Heart right ventricle (tissue), 16 donors: ENCODE measurements around the gene COX4I1. TPM values are rescaled to one million over a fixed set of nuclear protein-coding genes. Genes with fewer than 3 reads are reported as not detected.

Source experiments
- ATAC-seq, 8 donors: fragments of 200-7000 bp; cut with Tn5 transposase; one replicate each; pipeline ENCODE4 v1.9.1; 2020; ENCODE audit warnings: mild to moderate bottlenecking in 8 of 8, moderate library complexity in 8 of 8, moderate number of reproducible peaks in 1 of 8
- DNase-seq, 2 donors: peaks; one replicate each; pipeline ENCODE4 v3.0.0-alpha.2; 2020
- H3K27ac ChIP-seq, 10 donors: fragments of 200-600 bp; sonication (generic) in 2 of 10; one replicate each; pipeline versions ENCODE4 v1.5.0 to v1.8.0; 2020 to 2022; ENCODE audit warnings: mild to moderate bottlenecking in 3 of 10
- H3K27me3 ChIP-seq, 7 donors: fragments of 200-600 bp; one replicate each; pipeline ENCODE4 v1.8.0; 2021 to 2022; ENCODE audit warnings: mild to moderate bottlenecking in 2 of 7
- H3K36me3 ChIP-seq, 9 donors: fragments of 200-600 bp; sonication (generic) in 1 of 9; one replicate each; pipeline versions ENCODE4 v1.5.0 to v1.8.0; 2020 to 2022; ENCODE audit warnings: mild to moderate bottlenecking in 2 of 9
- H3K4me1 ChIP-seq, 9 donors: fragments of 200-600 bp; sonication (generic) in 1 of 9; one replicate each; pipeline versions ENCODE4 v1.5.0 to v1.8.0; 2020 to 2022; ENCODE audit warnings: mild to moderate bottlenecking in 4 of 9
- H3K4me3 ChIP-seq, 10 donors: fragments of 200-600 bp; sonication (generic) in 2 of 10; one replicate each; pipeline versions ENCODE4 v1.5.0 to v1.8.0; 2020 to 2022; ENCODE audit warnings: mild to moderate bottlenecking in 7 of 10, moderate library complexity in 2 of 10
- H3K9me3 ChIP-seq, 11 donors: fragments of 200-600 bp in 10 of 11; sonication (generic) in 2 of 11; one replicate each; pipeline versions ENCODE4 v1.5.0 to v1.8.0; 2013 to 2022; ENCODE audit warnings: mild to moderate bottlenecking in 2 of 11, control low read depth in 1 of 11, moderate library complexity in 1 of 11
- WGBS, 2 donors: extraction: QIAGEN DNeasy Blood & Tissue Kit; methylation state at CpG; one replicate each; pipeline ENCODE4 v1.1.7; 2013; ENCODE audit warnings: inconsistent platforms in 1 of 2; 5-methylcytosine and 5-hydroxymethylcytosine counted together
- intact Hi-C, 10 donors: fragments of 100-400 bp; cut with DNase I; formaldehyde crosslinking; loops; one replicate each; pipeline versions ENCODE4 v1.11.1 to v1.14.2; 2022
- polyA plus RNA-seq, 2 donors: library from polyadenylated mRNA; stranded (reverse); fragments of 200-250 nt; gene quantifications; one replicate each; pipeline ENCODE4 v1.2.3, GENCODE V29; 2013
- total RNA-seq, 10 donors: library from RNA; stranded (reverse); fragmentation: NEBNext Ultra II Directional in 3 of 10; extraction: Animal tissue kit (Norgen Biotek cat#: 25700) in 3 of 10; gene quantifications; one replicate each; pipeline versions ENCODE4 v1.2.1 to v1.2.4, GENCODE V29; 2021 to 2023
- TF ChIP-seq, protein P1 (sequence below), 9 donors: fragments of 200-600 bp; sonication (generic) in 2 of 9; IDR thresholded peaks; one replicate each; pipeline versions ENCODE4 v1.5.0 to v1.8.0; 2021 to 2022; ENCODE audit warnings: antibody characterized with exemption in 9 of 9, mild to moderate bottlenecking in 5 of 9, moderate library complexity in 1 of 9
- donor health status: Arrhythmogenic right ventricular cardiomyopathy.
- donor health status: ischemic (EF 13 %, LVEDD 7.1; RV severe dilation, severe dysfunction).
- donor health status: healthy with polysubstance abuse.
- donor health status: DM: no; HTN: yes; CAD: no.
- donor health status: DM: no; HTN: no; CAD: no.
- donor health status: ischemic (EF 25% LVEDD 6.9; RV normal size, moderate dysfunction).
- donor health status: ischemic (EF 25% LVEDD 5.7; RV mildly dilated, moderate dysfunction).
- donor health status: healthy.
- donor health status: DM: yes; HTN: yes; CAD: no.
- donor health status: Ischemic cardiomyopathy.
- donor health status: ischemic (EF 35%, LVEDD 5.7; RV mildly dilated, moderate dysfunction).
- donor health status: nonischemic (EF 11% LVEDD 7.7; RV severe dilation, severe dysfunction).
- donor health status: DM: yes; HTN: yes; CAD: no.
- donor health status: PGD.
- donor health status: ischemic (EF 29% LVEDD 5.4; RV normal size, mild dysfunction).
- donor health status: nonischemic (EF 23%, LVEDD 6.1; RV moderate dilation, normal function).

COX4I1 gene
- total and polyA plus RNA-seq, 12 donors: 1,221 to 4,942 (median 1,955) TPM

DNA sequence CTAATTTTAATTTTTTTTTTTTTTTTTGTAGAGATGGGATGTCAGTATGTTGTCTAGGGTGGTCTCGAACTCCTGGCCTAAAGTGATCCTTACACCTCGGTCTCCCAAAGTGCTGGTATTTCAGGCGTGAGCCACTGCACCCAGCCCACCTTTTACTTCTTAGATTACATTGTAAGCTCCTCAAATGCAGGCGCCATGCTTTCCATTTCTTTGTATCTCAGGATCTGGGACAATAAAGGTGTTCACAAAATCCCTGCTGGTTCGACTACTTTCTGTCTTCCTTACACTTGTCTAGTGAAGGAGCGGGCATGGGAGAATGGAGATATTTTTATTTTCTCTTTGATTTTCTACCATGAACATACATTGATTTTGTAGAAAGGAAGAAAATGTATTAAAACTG is 25.4 kb upstream of the COX4I1 start:
- TF ChIP-seq, protein P1, sequence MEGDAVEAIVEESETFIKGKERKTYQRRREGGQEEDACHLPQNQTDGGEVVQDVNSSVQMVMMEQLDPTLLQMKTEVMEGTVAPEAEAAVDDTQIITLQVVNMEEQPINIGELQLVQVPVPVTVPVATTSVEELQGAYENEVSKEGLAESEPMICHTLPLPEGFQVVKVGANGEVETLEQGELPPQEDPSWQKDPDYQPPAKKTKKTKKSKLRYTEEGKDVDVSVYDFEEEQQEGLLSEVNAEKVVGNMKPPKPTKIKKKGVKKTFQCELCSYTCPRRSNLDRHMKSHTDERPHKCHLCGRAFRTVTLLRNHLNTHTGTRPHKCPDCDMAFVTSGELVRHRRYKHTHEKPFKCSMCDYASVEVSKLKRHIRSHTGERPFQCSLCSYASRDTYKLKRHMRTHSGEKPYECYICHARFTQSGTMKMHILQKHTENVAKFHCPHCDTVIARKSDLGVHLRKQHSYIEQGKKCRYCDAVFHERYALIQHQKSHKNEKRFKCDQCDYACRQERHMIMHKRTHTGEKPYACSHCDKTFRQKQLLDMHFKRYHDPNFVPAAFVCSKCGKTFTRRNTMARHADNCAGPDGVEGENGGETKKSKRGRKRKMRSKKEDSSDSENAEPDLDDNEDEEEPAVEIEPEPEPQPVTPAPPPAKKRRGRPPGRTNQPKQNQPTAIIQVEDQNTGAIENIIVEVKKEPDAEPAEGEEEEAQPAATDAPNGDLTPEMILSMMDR (IDR thresholded peaks at IDR 0.05): no peak
- DNase-seq: no peak
- Histone ChIP-seq H3K9me3 (no peaks in the 10 kb centered on the region), H3K4me1 (peaks cover 0 to 9% (median 0%) of the 10 kb centered on the region in 9 donors), H3K4me3 (no peak overlapping the region), H3K27me3 (no peaks in the 10 kb centered on the region), H3K36me3 (peaks cover 0 to 52% (median 10%) of the 10 kb centered on the region in 9 donors), H3K27ac (no peak overlapping the region)
- ATAC-seq: no peak
- 81 to 82% methylated on average over 6 of the region's 6 CpGs for WGBS, 2 donors
- intact Hi-C loops: no loop called here

DNA sequence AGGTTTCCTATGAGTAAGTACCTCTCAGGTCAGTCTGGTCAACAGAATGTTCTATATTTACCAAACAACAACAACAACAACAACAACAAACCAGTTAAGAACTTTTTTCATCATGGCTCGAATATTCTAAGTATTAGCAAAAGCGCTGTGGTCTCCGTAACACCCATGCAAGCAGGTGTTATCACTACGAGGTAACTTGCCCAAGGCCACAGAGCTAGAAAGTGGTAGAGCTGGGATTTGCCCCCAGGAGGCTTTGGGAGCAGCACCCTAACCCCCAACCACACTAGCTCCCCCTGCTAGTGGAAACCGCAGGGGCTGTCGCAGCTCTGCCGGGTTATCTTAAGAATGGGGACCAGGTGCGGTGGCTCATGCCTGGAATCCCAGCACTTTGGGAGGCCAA is 24.7 kb upstream of the COX4I1 start:
- 95 to 96% methylated on average over 8 of the region's 8 CpGs for WGBS, 2 donors
- intact Hi-C loops: no loop called here
- Histone ChIP-seq H3K36me3 (peaks cover 0 to 59% (median 16%) of the 10 kb centered on the region in 9 donors), H3K27ac (no peak overlapping the region), H3K27me3 (no peaks in the 10 kb centered on the region), H3K9me3 (no peaks in the 10 kb centered on the region), H3K4me1 (peaks cover 0 to 11% (median 0%) of the 10 kb centered on the region in 9 donors), H3K4me3 (no peak overlapping the region)
- TF ChIP-seq, protein P1 (IDR thresholded peaks at IDR 0.05): no peak
- ATAC-seq (no peak), DNase-seq (no peak)

DNA sequence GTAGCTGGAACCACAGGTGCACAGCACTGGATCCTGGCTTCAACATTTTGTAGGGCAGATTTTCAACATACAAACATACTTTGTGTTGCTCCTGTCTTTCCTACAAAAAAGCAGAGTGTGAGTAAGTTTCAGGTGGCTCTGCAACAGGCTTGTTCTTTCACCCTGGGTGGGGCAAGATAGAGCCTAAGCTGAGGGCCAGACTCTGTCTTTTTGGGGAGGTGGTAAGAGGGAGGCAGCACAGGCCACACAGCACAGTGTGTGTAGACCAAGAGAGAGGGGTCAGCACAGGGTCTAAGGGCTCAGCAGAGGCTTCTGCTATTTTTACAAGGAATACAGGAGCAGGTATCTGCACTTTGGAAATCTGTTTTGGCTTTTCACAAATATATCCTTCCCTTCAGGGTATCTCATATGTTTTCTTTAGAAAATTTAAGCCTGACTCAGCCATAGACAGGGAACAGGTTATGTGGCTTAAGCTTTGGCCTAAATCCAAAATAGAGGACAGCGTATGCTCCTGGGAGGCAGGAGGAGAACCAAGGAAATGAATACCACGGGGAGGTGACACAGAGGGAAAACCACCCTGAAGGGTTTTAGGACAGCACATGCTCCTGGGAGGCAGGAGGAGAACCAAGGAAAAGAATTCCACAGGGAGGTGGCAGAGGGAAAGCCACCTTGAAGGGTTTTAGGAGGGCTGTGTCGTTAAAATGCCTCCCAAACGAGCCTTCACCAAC is 21.7 kb upstream of the COX4I1 start:
- Histone ChIP-seq H3K4me1 (peaks cover 0 to 21% (median 3%) of the 10 kb centered on the region in 9 donors), H3K4me3 (no peak overlapping the region), H3K27ac (peak overlapping the region in 2 of 10 donors; percentile 2 to 46), H3K36me3 (peaks cover 0 to 69% (median 25%) of the 10 kb centered on the region in 9 donors), H3K27me3 (no peaks in the 10 kb centered on the region), H3K9me3 (no peaks in the 10 kb centered on the region)
- DNase-seq (no peak), ATAC-seq (no peak)
- intact Hi-C loops: no loop called here
- WGBS, 2 donors: 74 to 78% methylated on average over 4 of the region's 4 CpGs
- TF ChIP-seq, protein P1 (IDR thresholded peaks at IDR 0.05): no peak

DNA sequence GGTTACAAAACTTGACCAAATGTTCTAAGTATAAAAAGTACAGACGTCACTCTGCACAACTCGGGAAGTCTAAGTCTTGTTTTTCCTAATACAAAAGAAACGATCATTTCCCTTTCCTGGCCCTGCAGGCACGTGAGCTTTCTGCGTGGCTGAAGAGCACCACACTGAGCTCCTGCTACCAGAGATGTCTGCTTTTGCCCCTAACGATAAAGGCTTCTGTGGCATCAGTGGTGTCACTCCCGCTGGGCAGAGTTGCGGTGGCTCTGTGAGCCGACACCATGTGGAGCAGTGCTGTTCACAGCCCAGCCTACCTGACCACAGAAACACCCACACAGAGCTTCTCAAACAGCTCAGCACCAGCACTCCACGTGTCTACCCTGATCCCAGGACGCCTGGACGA is 20.6 kb upstream of the COX4I1 start:
- intact Hi-C loops: no loop called here
- DNase-seq: no peak
- Histone ChIP-seq H3K27me3 (no peaks in the 10 kb centered on the region), H3K4me3 (no peak overlapping the region), H3K36me3 (peaks cover 0 to 73% (median 25%) of the 10 kb centered on the region in 9 donors), H3K4me1 (peaks cover 0 to 23% (median 3%) of the 10 kb centered on the region in 9 donors), H3K27ac (peak overlapping the region in 2 of 10 donors; percentile 4 to 57), H3K9me3 (no peaks in the 10 kb centered on the region)
- ATAC-seq: peak in 2 of 8 donors; percentile 36 to 52
- TF ChIP-seq, protein P1 (IDR thresholded peaks at IDR 0.05): no peak
- 75 to 76% methylated on average over 12 of the region's 12 CpGs for WGBS, 2 donors
